Neural crest cell (in vitro differentiated cells): Measurements from ENCODE around the gene LCTL. TPM values are rescaled to one million over a fixed set of nuclear protein-coding genes. Genes with fewer than 3 reads are reported as not detected.

Experiments
- DNase-seq: peaks from one replicate; pipeline ENCODE4 v3.0.0; 2021; ENCODE audit warnings: low read depth, mixed read lengths, low spot score
- H3K27ac Mint-ChIP-seq: one replicate; pipeline ENCODE4 v1.8.0; 2021; ENCODE audit warnings: mild to moderate bottlenecking, mixed read lengths; ENCODE audit not compliant: unreplicated experiment
- H3K27me3 Mint-ChIP-seq: 2 replicates; pipeline ENCODE4 v1.8.0; 2021; ENCODE audit warnings: low read depth, mild to moderate bottlenecking, mixed read lengths
- H3K36me3 Mint-ChIP-seq: 2 replicates; pipeline ENCODE4 v1.8.0; 2021; ENCODE audit warnings: low read depth, mild to moderate bottlenecking, mixed read lengths
- H3K4me1 Mint-ChIP-seq: 2 replicates; pipeline ENCODE4 v1.8.0; 2021; ENCODE audit warnings: mixed read lengths
- H3K4me3 Mint-ChIP-seq: one replicate; pipeline ENCODE4 v1.8.0; 2021; ENCODE audit warnings: mild to moderate bottlenecking, mixed read lengths
- H3K9me3 Mint-ChIP-seq: 2 replicates; pipeline ENCODE4 v1.8.0; 2021; ENCODE audit warnings: mixed read lengths
- total RNA-seq: library from RNA; stranded (reverse); gene quantifications from 2 replicates; pipeline ENCODE4 v1.2.1, GENCODE V29; 2021
- TF ChIP-seq, protein P1 (sequence below): fragments of 200-600 bp; sonication (generic); conservative IDR thresholded peaks from 2 replicates; pipeline ENCODE4 v1.5.0; 2021; ENCODE audit warnings: antibody characterized with exemption, mild to moderate bottlenecking

Gene LCTL
- total RNA-seq, 1 donor from 2014 or later, result 2.1 TPM

DNA sequence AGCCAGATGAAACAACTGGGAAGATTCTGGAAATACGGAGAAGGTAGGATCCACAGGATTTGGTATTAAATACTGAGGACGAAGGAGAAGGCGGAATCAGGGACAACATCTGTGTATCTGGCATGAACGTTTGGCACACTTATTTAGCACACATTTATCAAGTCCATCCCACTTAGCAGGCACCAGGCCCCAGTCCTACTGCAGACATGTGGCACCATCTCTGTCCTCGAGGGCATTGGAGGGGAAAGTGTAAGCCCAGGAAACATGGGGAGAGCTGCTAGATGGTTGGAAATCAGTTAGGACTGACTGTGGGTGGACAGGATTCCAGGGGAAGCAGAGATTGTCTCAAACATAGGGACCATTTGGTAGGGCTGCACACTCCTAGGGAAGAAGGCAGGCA lies 29.0 kb upstream of the LCTL start:
- H3K9me3 Mint-ChIP-seq, result no peaks in the 10 kb centered on the region
- no peak for DNase-seq

DNA sequence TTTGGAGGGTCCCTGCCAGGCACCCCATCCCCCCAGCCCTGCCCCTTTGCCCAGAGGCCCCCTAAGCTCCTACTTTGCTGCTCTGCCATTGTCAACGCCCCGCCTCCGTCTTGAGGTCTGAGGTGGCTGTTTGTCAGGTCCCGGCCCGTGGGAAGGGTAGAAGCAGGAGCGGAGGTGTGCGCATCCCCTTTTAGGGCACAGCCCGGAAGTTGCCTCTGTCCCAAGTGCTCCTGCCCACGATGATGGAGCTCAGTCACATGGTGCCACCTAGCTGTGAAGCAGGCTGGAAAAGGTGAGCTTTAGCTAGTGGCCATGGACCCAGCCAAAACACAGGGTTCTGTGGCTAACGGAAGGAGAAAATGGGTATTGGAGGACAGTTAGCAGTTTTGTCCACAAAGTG lies 28.5 kb upstream of the LCTL start:
- DNase-seq, result no peak
- TF ChIP-seq, protein P1, sequence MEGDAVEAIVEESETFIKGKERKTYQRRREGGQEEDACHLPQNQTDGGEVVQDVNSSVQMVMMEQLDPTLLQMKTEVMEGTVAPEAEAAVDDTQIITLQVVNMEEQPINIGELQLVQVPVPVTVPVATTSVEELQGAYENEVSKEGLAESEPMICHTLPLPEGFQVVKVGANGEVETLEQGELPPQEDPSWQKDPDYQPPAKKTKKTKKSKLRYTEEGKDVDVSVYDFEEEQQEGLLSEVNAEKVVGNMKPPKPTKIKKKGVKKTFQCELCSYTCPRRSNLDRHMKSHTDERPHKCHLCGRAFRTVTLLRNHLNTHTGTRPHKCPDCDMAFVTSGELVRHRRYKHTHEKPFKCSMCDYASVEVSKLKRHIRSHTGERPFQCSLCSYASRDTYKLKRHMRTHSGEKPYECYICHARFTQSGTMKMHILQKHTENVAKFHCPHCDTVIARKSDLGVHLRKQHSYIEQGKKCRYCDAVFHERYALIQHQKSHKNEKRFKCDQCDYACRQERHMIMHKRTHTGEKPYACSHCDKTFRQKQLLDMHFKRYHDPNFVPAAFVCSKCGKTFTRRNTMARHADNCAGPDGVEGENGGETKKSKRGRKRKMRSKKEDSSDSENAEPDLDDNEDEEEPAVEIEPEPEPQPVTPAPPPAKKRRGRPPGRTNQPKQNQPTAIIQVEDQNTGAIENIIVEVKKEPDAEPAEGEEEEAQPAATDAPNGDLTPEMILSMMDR, result no peak
- no peaks in the 10 kb centered on the region for H3K27me3 Mint-ChIP-seq

More for the DNA sequence above, 29.0 kb upstream of the LCTL start:
- H3K4me3 Mint-ChIP-seq, result no peak overlapping the region
- TF ChIP-seq, protein P1, result no peak
- no peaks in the 10 kb centered on the region for H3K4me1 Mint-ChIP-seq
- no peaks in the 10 kb centered on the region for H3K36me3 Mint-ChIP-seq
- no peaks in the 10 kb centered on the region for H3K27me3 Mint-ChIP-seq
- no peak overlapping the region for H3K27ac Mint-ChIP-seq

DNA sequence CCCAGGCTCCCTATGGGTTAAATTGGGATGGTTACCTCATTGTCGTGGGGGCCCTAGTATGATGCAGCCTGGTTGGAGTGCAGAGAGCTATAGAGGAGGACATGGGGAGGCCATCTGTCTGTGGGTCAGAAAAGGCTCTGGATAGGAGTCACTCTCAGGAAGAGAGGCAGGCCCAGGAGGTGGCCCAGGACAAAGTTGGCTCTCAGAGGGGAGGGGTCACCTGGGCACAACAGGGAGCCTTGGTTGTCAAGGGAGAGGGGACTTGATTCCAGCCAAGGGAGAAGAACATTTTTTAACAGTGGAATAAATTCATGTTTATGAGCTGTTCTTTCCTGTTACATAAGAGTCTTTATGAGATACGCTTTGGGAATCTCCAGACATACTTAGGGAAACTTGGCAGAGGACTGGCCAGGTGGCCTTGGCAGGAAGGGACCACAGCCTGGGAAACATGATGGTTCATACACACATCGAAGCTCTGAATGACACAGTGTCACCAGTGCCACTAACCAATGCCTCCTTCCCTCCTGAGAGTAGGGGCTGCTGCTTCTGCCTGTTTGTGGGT lies 27.5 kb upstream of the LCTL start:
- Mint-ChIP-seq H3K36me3 (no peaks in the 10 kb centered on the region), H3K4me1 (no peaks in the 10 kb centered on the region), H3K9me3 (no peaks in the 10 kb centered on the region), H3K4me3 (no peak overlapping the region), H3K27ac (no peak overlapping the region), H3K27me3 (no peaks in the 10 kb centered on the region)
- DNase-seq, result no peak
- TF ChIP-seq, protein P1, result no peak

More for the DNA sequence above, 28.5 kb upstream of the LCTL start:
- H3K9me3 Mint-ChIP-seq, result no peaks in the 10 kb centered on the region
- no peak overlapping the region for H3K27ac Mint-ChIP-seq
- no peak overlapping the region for H3K4me3 Mint-ChIP-seq
- no peaks in the 10 kb centered on the region for H3K4me1 Mint-ChIP-seq
- H3K36me3 Mint-ChIP-seq, result no peaks in the 10 kb centered on the region

DNA sequence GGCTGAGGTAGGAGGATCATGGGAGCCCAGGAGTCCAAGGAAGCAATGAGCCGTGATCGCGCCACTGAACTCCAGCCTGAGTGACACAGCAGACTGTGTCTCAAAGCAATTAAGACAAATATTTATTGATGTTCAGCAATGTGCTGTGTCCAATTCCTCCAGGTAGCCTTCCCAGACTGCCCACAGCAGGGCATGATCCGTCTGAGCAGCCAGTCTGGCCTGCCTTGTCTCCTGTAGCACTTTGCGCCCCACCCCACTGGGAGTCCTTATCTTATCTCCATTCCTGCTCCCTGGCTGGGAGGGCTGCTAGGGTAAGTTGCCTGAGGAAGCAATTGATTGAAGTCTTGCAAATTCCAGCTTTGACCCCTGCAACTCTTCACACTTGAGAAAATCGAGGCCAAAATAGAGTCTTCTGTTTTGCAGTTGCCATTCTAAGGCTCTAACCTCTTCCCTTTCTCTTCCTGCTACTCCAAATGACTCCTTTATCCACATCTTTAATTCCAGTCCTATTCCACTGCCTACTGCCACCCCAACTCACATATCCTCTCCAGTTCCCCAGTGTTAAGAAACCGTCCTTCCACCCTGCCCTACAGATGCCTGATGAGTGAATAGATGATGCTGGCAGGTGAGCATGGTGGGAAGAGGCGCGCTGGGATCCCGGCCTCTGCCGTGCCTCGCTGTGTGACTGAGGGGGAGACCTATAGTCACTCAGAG lies 26.9 kb upstream of the LCTL start:
- no peak overlapping the region for H3K4me3 Mint-ChIP-seq
- H3K4me1 Mint-ChIP-seq, result no peaks in the 10 kb centered on the region
- H3K27ac Mint-ChIP-seq, result no peak overlapping the region
- H3K9me3 Mint-ChIP-seq, result no peaks in the 10 kb centered on the region
- no peaks in the 10 kb centered on the region for H3K27me3 Mint-ChIP-seq
- TF ChIP-seq, protein P1, result no peak
- H3K36me3 Mint-ChIP-seq, result no peaks in the 10 kb centered on the region
- no peak for DNase-seq

DNA sequence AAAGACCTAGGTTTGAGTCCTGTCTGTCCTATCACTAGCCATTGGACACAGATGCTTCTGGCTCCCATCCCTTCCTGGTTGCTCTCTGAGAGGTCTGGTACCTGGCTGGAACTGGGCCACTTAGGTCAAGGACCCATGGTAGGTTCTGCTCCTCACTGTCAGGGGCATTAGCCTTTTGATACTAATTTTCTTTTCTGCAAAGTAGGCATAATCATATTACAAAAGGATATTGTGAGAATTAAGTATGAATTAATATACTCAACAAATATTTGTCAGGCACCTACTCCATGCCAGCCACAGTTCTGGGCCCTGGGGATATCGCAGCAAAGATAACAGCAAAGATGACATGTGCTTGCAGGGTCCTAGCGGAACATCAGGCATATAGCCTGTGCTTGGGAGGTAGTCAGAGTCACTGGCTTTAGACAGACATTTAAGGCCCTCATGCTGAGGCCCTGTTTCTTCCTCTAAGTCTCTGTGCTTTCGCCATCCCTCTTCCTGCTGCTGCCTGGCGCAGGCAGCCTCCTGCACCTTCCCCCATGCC lies 25.6 kb upstream of the LCTL start:
- no peaks in the 10 kb centered on the region for H3K36me3 Mint-ChIP-seq
- H3K27me3 Mint-ChIP-seq, result no peaks in the 10 kb centered on the region
- H3K4me1 Mint-ChIP-seq, result peaks cover 2% of the 10 kb centered on the region
- no peak overlapping the region for H3K27ac Mint-ChIP-seq
- no peak overlapping the region for H3K4me3 Mint-ChIP-seq
- TF ChIP-seq, protein P1, result no peak
- no peaks in the 10 kb centered on the region for H3K9me3 Mint-ChIP-seq
- no peak for DNase-seq
